ENCODE measurements around the gene MACO1. TPM values are rescaled to one million over a fixed set of nuclear protein-coding genes. Genes with fewer than 3 reads are reported as not detected.
"Not testable (repeated sequence)": the region's sequence is repeated elsewhere in the genome, so short reads cannot be mapped to it uniquely, and the experiment has no call there.

MACO1 gene
- total RNA-seq, 1 experiment from 2014 or later = 12.4 TPM

- DNase-seq (ENCODE audit: low spot score) = no peak
Observed at GRCh38 chr1:25487628-25488027, 56.9 kb downstream of the MACO1 start.

- no peak for DNase-seq (ENCODE audit: low spot score)
Observed at GRCh38 chr1:25492323-25492722, 61.6 kb downstream of the MACO1 start.

GRCh38 chr1:25494952-25495351, 64.3 kb downstream of the MACO1 start:
- DNase-seq (ENCODE audit: low spot score) = no peak

- DNase-seq (ENCODE audit: low spot score) = no peak
Observed at GRCh38 chr1:25500694-25501093, 70.0 kb downstream of the MACO1 start.

GRCh38 chr1:25501235-25502058, 70.8 kb downstream of the MACO1 start:
- no peak for DNase-seq (ENCODE audit: low spot score)

- peak; percentile 51 for DNase-seq (ENCODE audit: low spot score)
Observed at GRCh38 chr1:25502957-25503356, 72.3 kb downstream of the MACO1 start.

- peak; percentile 8 for DNase-seq (ENCODE audit: low spot score)
Observed at GRCh38 chr1:25503551-25504426, 73.1 kb downstream of the MACO1 start.

GRCh38 chr1:25504706-25505595, 74.3 kb downstream of the MACO1 start:
- DNase-seq (ENCODE audit: low spot score) = no peak

GRCh38 chr1:25505656-25506385, 75.1 kb downstream of the MACO1 start:
- no peak for DNase-seq (ENCODE audit: low spot score)

GRCh38 chr1:25506566-25507463, 76.1 kb downstream of the MACO1 start:
- not testable (repeated sequence) for DNase-seq (ENCODE audit: low spot score)

- DNase-seq (ENCODE audit: low spot score) = no peak
Observed at GRCh38 chr1:25513666-25514065, 83.0 kb downstream of the MACO1 start.

- no peak for DNase-seq (ENCODE audit: low spot score)
Observed at GRCh38 chr1:25515033-25515432, 84.3 kb downstream of the MACO1 start.

- DNase-seq (ENCODE audit: low spot score) = no peak
Observed at GRCh38 chr1:25516686-25517085, 86.0 kb downstream of the MACO1 start.

- no peak for DNase-seq (ENCODE audit: low spot score)
Observed at GRCh38 chr1:25517476-25518394, 87.0 kb downstream of the MACO1 start.

- peak; percentile 49 for DNase-seq (ENCODE audit: low spot score)
Observed at GRCh38 chr1:25519624-25520023, 88.9 kb downstream of the MACO1 start.

- peak; percentile 42 for DNase-seq (ENCODE audit: low spot score)
Observed at GRCh38 chr1:25520446-25521061, 89.9 kb downstream of the MACO1 start.

- DNase-seq (ENCODE audit: low spot score) = no peak
Observed at GRCh38 chr1:25522031-25522655, 91.4 kb downstream of the MACO1 start.

GRCh38 chr1:25523542-25523941, 92.8 kb downstream of the MACO1 start:
- DNase-seq (ENCODE audit: low spot score) = no peak

Data from A172 (cell line).